Fibroblast of mammary gland (primary cell): ENCODE data around the gene OSBPL3.

ENCODE experiments used
- DNase-seq: peaks from one replicate; pipeline ENCODE4 v3.0.0-alpha.2; 2010; ENCODE audit warnings: low read depth
- H3K4me3 ChIP-seq: 2 replicates; pipeline ENCODE4 v1.5.1; 2011; ENCODE audit warnings: low read depth, mild to moderate bottlenecking, low read length, moderate library complexity; ENCODE audit not compliant: control insufficient read depth
- CTCF ChIP-seq: conservative IDR thresholded peaks from 2 replicates; pipeline ENCODE4 v1.5.1; 2011; ENCODE audit warnings: low read depth, low read length, inconsistent platforms; ENCODE audit not compliant: control insufficient read depth, insufficient read depth

The OSBPL3 gene

GRCh38 chr7:24816868-24817267, 163.1 kb downstream of the OSBPL3 start:
- H3K4me3 ChIP-seq, result no peak overlapping the region
- DNase-seq, result no peak
- TF ChIP-seq CTCF, result no peak

GRCh38 chr7:24812305-24812945, 167.6 kb downstream of the OSBPL3 start:
- TF ChIP-seq CTCF, result peak; percentile 90
- DNase-seq, result peak; percentile 57
- no peak overlapping the region for H3K4me3 ChIP-seq

GRCh38 chr7:24808518-24808917, 171.5 kb downstream of the OSBPL3 start:
- DNase-seq, result no peak
- H3K4me3 ChIP-seq, result no peak overlapping the region
- TF ChIP-seq CTCF, result no peak

GRCh38 chr7:24802300-24802699, 177.7 kb downstream of the OSBPL3 start:
- DNase-seq, result no peak
- TF ChIP-seq CTCF, result no peak

GRCh38 chr7:24801883-24802282, 178.1 kb downstream of the OSBPL3 start:
- no peak for DNase-seq
- no peak for TF ChIP-seq CTCF
- H3K4me3 ChIP-seq, result no peak overlapping the region

More at GRCh38 chr7:24802300-24802699, 177.7 kb downstream of the OSBPL3 start:
- H3K4me3 ChIP-seq, result no peak overlapping the region

GRCh38 chr7:24800667-24801066, 179.3 kb downstream of the OSBPL3 start:
- no peak for TF ChIP-seq CTCF
- H3K4me3 ChIP-seq, result no peak overlapping the region
- DNase-seq, result no peak

- no peak for TF ChIP-seq CTCF
- DNase-seq, result no peak
- no peak overlapping the region for H3K4me3 ChIP-seq
These were observed 179.9 kb downstream of the OSBPL3 start for GRCh38 chr7:24800073-24800472.
